Osteoblast (primary cell): ENCODE results near the gene CTCF. TPM values are rescaled to one million over a fixed set of nuclear protein-coding genes. Genes with fewer than 3 reads are reported as not detected.

ENCODE experiments used
- DNase-seq: peaks from one replicate; pipeline ENCODE4 v3.0.0; 2011; ENCODE audit warnings: low spot score, mixed read lengths; ENCODE audit not compliant: insufficient read length; ENCODE audit errors: missing footprints
- H2AFZ ChIP-seq: 2 replicates; pipeline ENCODE4 v1.6.0; 2011; ENCODE audit warnings: mild to moderate bottlenecking, low read length
- H3K27ac ChIP-seq: 2 replicates; pipeline ENCODE4 v1.5.1; 2011; ENCODE audit warnings: mild to moderate bottlenecking, low read depth, low read length, moderate library complexity
- H3K27me3 ChIP-seq: 2 replicates; pipeline ENCODE4 v1.6.0; 2012; ENCODE audit warnings: mild to moderate bottlenecking, control low read depth, inconsistent platforms, low read length, moderate library complexity; ENCODE audit not compliant: insufficient read depth
- H3K36me3 ChIP-seq: 2 replicates; pipeline ENCODE4 v1.5.1; 2011; ENCODE audit warnings: mild to moderate bottlenecking, low read length, control low read depth, moderate library complexity; ENCODE audit not compliant: insufficient read depth
- H3K4me1 ChIP-seq: 2 replicates; pipeline ENCODE4 v1.5.1; 2011; ENCODE audit warnings: mild to moderate bottlenecking, low read length, control low read depth, moderate library complexity; ENCODE audit not compliant: insufficient read depth
- H3K4me2 ChIP-seq: 2 replicates; pipeline ENCODE4 v1.6.0; 2011; ENCODE audit warnings: mild to moderate bottlenecking, low read length; ENCODE audit not compliant: insufficient read depth
- H3K4me3 ChIP-seq: fragments of 200-600 bp; sonication (generic); 3 replicates; pipeline ENCODE4 v1.5.1; 2012; ENCODE audit warnings: mild to moderate bottlenecking, low read length, inconsistent platforms; ENCODE audit not compliant: insufficient read depth
- H3K79me2 ChIP-seq: 2 replicates; pipeline ENCODE4 v1.6.0; 2012; ENCODE audit warnings: mild to moderate bottlenecking, low read length, control low read depth, inconsistent platforms; ENCODE audit not compliant: insufficient read depth
- H3K9me3 ChIP-seq: 2 replicates; pipeline ENCODE4 v1.5.1; 2011; ENCODE audit warnings: low read depth, low read length, control low read depth
- H4K20me1 ChIP-seq: 2 replicates; pipeline ENCODE4 v1.6.0; 2012; ENCODE audit warnings: mild to moderate bottlenecking, low read length, control low read depth; ENCODE audit not compliant: insufficient read depth
- total RNA-seq: library from RNA; depleted of rRNA; stranded (reverse); fragments of >200 nt; gene quantifications from 2 replicates; pipeline ENCODE4 v1.2.3, GENCODE V29; 2012
- TF ChIP-seq, protein P1 (sequence below): IDR thresholded peaks from 2 replicates; pipeline ENCODE4 v1.5.1; 2011; ENCODE audit warnings: mild to moderate bottlenecking, low read depth, low read length, moderate library complexity; ENCODE audit errors: extremely low read depth

Gene CTCF
- total RNA-seq, 1 donor, result 29.3 TPM

DNA sequence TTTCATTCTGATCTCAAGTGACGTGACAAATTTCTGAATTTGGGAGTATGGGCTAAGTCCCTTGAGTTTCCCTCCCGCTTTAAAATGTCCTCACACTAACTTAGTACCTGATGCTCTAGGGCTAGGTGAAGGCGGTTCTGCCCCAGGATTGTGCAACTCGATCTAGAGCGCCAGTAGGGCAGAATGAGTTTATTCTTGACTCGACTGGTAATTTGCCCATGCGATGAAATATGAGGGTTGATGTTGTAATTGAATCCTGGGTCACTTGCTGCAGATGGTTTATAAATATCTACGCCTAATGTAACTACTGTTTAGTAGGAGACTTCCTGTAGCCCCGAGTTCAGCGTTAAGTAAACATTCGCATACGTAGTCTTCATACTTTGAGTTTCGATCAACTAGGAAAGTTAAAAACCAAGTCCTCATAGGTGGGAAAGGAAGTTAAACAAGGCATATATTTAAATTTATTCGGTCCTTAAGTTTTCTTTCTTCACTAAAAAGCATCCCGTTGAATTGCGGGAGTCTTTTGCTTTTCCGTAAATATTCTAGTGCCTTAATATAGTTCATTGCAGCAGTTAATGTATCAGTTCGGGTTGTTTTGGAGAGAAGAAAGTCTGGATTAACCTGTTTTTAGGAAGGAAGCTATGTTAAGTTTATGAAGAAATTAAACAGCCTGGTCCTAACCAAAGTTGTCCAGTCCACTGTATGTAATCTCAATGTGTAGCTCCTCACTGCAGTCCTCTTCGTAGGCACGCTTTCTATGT lies 1.6 kb downstream of the CTCF start:
- peak overlapping the region; percentile 86 for H3K4me3 ChIP-seq
- H3K4me1 ChIP-seq, result peaks cover 19% of the 10 kb centered on the region
- H3K27ac ChIP-seq, result peak overlapping the region; percentile 84
- H4K20me1 ChIP-seq, result peaks cover 26% of the 10 kb centered on the region
- peak; percentile 59 for DNase-seq
- H3K4me2 ChIP-seq, result peak overlapping the region; percentile 99
- TF ChIP-seq, protein P1, sequence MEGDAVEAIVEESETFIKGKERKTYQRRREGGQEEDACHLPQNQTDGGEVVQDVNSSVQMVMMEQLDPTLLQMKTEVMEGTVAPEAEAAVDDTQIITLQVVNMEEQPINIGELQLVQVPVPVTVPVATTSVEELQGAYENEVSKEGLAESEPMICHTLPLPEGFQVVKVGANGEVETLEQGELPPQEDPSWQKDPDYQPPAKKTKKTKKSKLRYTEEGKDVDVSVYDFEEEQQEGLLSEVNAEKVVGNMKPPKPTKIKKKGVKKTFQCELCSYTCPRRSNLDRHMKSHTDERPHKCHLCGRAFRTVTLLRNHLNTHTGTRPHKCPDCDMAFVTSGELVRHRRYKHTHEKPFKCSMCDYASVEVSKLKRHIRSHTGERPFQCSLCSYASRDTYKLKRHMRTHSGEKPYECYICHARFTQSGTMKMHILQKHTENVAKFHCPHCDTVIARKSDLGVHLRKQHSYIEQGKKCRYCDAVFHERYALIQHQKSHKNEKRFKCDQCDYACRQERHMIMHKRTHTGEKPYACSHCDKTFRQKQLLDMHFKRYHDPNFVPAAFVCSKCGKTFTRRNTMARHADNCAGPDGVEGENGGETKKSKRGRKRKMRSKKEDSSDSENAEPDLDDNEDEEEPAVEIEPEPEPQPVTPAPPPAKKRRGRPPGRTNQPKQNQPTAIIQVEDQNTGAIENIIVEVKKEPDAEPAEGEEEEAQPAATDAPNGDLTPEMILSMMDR, result no peak
- no peaks in the 10 kb centered on the region for H3K36me3 ChIP-seq
- H3K27me3 ChIP-seq, result no peaks in the 10 kb centered on the region
- H3K9me3 ChIP-seq, result no peaks in the 10 kb centered on the region
- peaks cover 59% of the 10 kb centered on the region for H3K79me2 ChIP-seq
- peak overlapping the region; percentile 70 for H2AFZ ChIP-seq

DNA sequence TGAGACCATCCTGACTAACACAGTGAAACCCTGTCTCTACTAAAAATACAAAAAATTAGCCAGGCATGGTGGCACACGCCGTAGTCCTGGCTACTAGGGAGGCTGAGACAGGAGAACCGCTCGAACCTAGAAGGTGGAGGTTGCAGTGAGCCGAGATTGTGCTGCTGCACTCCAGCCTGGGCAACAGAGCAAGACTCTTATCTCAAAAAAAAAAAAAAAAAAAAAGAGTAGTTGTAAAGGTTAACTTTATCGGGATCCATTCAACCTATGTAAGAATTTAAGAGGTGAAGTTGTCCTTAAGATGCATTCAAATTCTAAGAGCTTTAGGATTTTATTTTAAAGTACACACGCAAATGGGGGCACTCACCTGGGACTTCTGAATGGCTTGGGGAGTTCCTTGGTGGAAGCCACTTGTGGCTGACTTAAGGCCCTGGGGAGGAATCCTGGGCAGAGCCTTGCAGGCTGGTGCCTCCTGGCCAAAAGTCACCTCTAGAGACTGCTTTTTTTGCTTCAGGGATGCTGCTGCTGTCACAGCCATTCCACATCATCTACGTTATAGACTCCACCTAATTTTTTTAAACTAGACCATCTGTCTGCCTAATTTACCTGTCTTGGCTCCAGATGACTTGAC lies 3.3 kb downstream of the CTCF start:
- Histone ChIP-seq H3K9me3 (no peaks in the 10 kb centered on the region), H3K27ac (no peak overlapping the region), H4K20me1 (peaks cover 26% of the 10 kb centered on the region), H3K36me3 (no peaks in the 10 kb centered on the region), H2AFZ (no peak overlapping the region), H3K27me3 (no peaks in the 10 kb centered on the region), H3K79me2 (peaks cover 73% of the 10 kb centered on the region), H3K4me2 (no peak overlapping the region), H3K4me3 (no peak overlapping the region), H3K4me1 (peaks cover 19% of the 10 kb centered on the region)
- TF ChIP-seq, protein P1, result no peak
- DNase-seq, result no peak

DNA sequence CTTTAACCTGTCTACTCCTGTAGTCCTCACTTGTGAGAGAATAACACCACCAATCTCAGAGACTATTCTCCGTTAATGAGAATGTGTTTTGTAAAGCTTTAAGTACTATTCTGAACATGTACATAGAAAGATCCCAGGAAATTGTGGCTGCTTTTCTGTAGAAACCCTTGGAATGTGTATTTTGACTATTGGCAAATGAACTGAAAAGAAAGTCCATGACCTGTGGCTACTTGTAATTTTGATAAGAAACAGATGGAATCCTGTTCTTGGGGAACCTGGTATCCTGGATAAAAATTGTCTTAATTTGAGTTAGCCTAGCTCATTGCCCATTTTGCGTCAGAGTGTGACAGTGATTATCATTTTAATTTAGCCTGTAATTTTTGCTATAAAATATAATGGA lies 9.1 kb downstream of the CTCF start:
- peaks cover 12% of the 10 kb centered on the region for H4K20me1 ChIP-seq

More for the DNA sequence above, 9.1 kb downstream of the CTCF start:
- Histone ChIP-seq H3K4me3 (no peak overlapping the region), H3K4me1 (peaks cover 13% of the 10 kb centered on the region), H3K79me2 (peaks cover 77% of the 10 kb centered on the region), H2AFZ (no peak overlapping the region), H3K27me3 (no peaks in the 10 kb centered on the region), H3K4me2 (peak overlapping the region; percentile 45), H3K36me3 (peaks cover 10% of the 10 kb centered on the region), H3K27ac (peak overlapping the region; percentile 70), H3K9me3 (no peaks in the 10 kb centered on the region)
- TF ChIP-seq, protein P1, result no peak
- no peak for DNase-seq
